ENCODE data around the gene GREM2. TPM values are rescaled to one million over a fixed set of nuclear protein-coding genes. Genes with fewer than 3 reads are reported as not detected.

The GREM2 gene
- total and polyA plus RNA-seq, 2 of the 4 experiments (the other 2 are of a cell fraction): 3.0 to 14.2 TPM

DNA sequence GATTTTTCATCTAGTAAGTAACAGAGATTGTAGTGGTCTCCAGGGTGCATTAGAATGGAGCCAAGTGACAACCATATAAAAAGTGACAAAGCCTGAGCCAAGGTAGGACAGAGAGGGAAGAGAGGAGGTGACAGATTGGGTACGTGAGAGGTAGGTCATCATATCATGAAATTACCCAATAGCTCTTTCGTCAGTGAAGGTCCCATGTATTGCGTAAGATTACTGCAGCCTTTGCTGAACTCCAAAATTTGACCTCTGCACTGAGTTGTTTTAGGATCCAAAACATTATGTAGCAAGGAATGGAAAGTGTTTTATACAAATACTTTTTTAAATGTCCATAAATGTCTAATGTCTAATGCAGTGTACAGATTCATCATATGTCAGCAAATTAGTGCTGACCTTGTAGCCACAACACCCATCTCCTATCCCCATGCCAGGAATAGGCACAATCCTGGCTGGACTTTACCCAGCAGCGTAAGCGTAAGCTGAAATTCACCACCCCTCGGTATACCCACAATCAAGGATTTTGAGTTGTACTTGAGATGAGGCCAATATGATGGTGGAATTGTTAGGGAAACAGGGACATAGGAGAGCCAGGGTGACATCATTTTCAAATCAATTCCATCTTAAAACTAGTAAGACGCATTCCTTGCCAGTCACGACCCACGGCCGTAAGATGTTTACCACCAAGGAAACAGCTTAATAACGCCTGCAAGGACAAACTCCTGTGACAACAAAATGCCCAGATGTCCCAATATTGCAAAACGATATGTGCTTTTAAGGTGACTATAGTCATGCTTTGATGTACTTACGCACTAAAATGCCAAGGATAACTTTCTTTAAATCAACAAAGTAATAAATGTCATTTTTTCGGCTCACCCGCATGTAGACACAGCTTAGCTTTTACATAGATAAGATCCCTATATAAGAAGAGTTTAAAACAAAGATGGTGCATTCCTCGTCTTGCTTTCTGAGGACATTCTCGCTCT, 38.1 kb upstream of the GREM2 start:
- POLR2A ChIA-PET (ENCODE audit: unreplicated experiment): no interaction called here
- Histone ChIP-seq H3K56ac (ENCODE audit: extremely low read depth, insufficient read depth, low read length) (no peak overlapping the region), H2BK120ac (ENCODE audit: low read depth, low read length) (no peak overlapping the region), H3K4me1 (ENCODE audit: control insufficient read depth, insufficient read depth, low read length) (no peaks in the 10 kb centered on the region; the same call in 1 of the 2 replicates), H2AK5ac (ENCODE audit: low read depth, low read length) (no peak overlapping the region), H3K14ac (replicated peaks; ENCODE audit: low read depth, low read length) (no peak overlapping the region), H3K9ac (ENCODE audit: low read depth, low read length) (no peak overlapping the region), H3K36me3 (ENCODE audit: control insufficient read depth, insufficient read depth, low read length) (no peaks in the 10 kb centered on the region), H4K91ac (ENCODE audit: insufficient read depth, low read depth, low read length) (no peak overlapping the region), H3K27ac (ENCODE audit: insufficient read depth, low read length) (no peak overlapping the region), H3K18ac (ENCODE audit: low read depth, low read length) (no peak overlapping the region), H2AK9ac (replicated peaks; ENCODE audit: low read depth, low read length, poor library complexity) (no peak overlapping the region), H3K79me1 (ENCODE audit: low read depth in 1 of 2, low read length in 2 of 2) (no peaks in the 10 kb centered on the region), H3K27me3 (ENCODE audit: control insufficient read depth, insufficient read depth, low read length) (no peaks in the 10 kb centered on the region; the same call in 1 of the 2 replicates), H2BK20ac (ENCODE audit: low read depth, low read length) (no peak overlapping the region), H3K9me3 (ENCODE audit: control insufficient read depth, insufficient read depth, low read length) (no peaks in the 10 kb centered on the region), H3K4me3 (ENCODE audit: insufficient read depth, low read depth, low read length) (no peak overlapping the region), H3K9me1 (ENCODE audit: insufficient read depth, low read length) (no peaks in the 10 kb centered on the region), H4K8ac (ENCODE audit: low read depth in 2 of 2, low read length in 2 of 2) (no peak overlapping the region), H3K23ac (ENCODE audit: low read depth, low read length) (no peak overlapping the region), H3K4ac (ENCODE audit: low read depth, low read length) (no peak overlapping the region), H2BK5ac (ENCODE audit: low read depth, low read length, poor library complexity, severe bottlenecking) (no peak overlapping the region), H2BK15ac (ENCODE audit: low read depth, low read length) (no peak overlapping the region), H4K20me1 (ENCODE audit: insufficient read depth, low read length) (no peaks in the 10 kb centered on the region), H4K5ac (ENCODE audit: low read depth, low read length) (no peak overlapping the region), H2AFZ (replicated peaks; ENCODE audit: low read length, poor library complexity) (no peak overlapping the region), H3K4me2 (ENCODE audit: low read depth, low read length) (no peak overlapping the region)
- peak; percentile 93 for TF ChIP-seq CEBPB (IDR thresholded peaks at IDR 0.05; ENCODE audit: low read depth, low read length)
- no peak for TF ChIP-seq NFE2L2 (IDR thresholded peaks at IDR 0.05; ENCODE audit: low read depth, low read length)
- TF ChIP-seq MAFK (IDR thresholded peaks at IDR 0.05; ENCODE audit: low read depth, low read length): peak; percentile 67
- no peak for TF ChIP-seq BHLHE40 (IDR thresholded peaks at IDR 0.05; ENCODE audit: low read depth, low read length)
- dilution Hi-C loops (cut with HindIII; ENCODE audit: low sequenced_read_pairs, unreplicated experiment) (no loop called here), in situ Hi-C loops (cut with MboI; ENCODE audit: low sequenced_read_pairs) (no loop called here), intact Hi-C loops (cut with micrococcal nuclease) (no loop called here)
- CTCF ChIA-PET: interaction anchor here (1.7 kb wide), 1 partner anchor 9 kb away, joined by 3 read pairs; no protein-coding TSS in a partner anchor
- no CpG with 5 or more reads among the region's 17 CpGs for WGBS, 2 experiments (ENCODE audit: extremely low coverage in 2 of 2, insufficient read length in 1 of 2)
- ATAC-seq (ENCODE audit: low read depth) (no peak), DNase-seq (no peak)
- no TSS peak for BruUV-seq (replicated peaks)

Measured in IMR-90 (cell line).